Skeletal muscle tissue (tissue), 4 donors: Measurements from ENCODE around the gene CKAP4. TPM values are rescaled to one million over a fixed set of nuclear protein-coding genes. Genes with fewer than 3 reads are reported as not detected.
A peak's percentile ranks its signal among the peaks of the same experiment; 100 is the strongest.

ENCODE experiments used
- H3K27ac ChIP-seq: one replicate; pipeline ENCODE4 v1.7.0; 2013; ENCODE audit warnings: mild to moderate bottlenecking, low read depth, low read length, inconsistent platforms
- H3K27me3 ChIP-seq, 3 donors: one replicate each; pipeline ENCODE4 v1.7.0; 2013; ENCODE audit warnings: low read length in 3 of 3; ENCODE audit not compliant: control insufficient read depth in 3 of 3, insufficient read depth in 3 of 3
- H3K36me3 ChIP-seq, 3 donors: one replicate each; pipeline ENCODE4 v1.7.0; 2013; ENCODE audit warnings: low read length in 3 of 3; ENCODE audit not compliant: control insufficient read depth in 3 of 3, insufficient read depth in 3 of 3
- H3K4me1 ChIP-seq, 3 donors: one replicate each; pipeline ENCODE4 v1.7.0; 2013; ENCODE audit warnings: low read length in 3 of 3, mild to moderate bottlenecking in 3 of 3; ENCODE audit not compliant: control insufficient read depth in 3 of 3, insufficient read depth in 3 of 3
- H3K4me3 ChIP-seq, 3 donors: one replicate each; pipeline ENCODE4 v1.7.0; 2013; ENCODE audit warnings: low read length in 3 of 3
- H3K9ac ChIP-seq, 3 donors: one replicate each; pipeline ENCODE4 v1.7.0; 2013; ENCODE audit warnings: low read length in 3 of 3, mild to moderate bottlenecking in 3 of 3, moderate library complexity in 2 of 3, low read depth in 1 of 3
- H3K9me3 ChIP-seq, 3 donors: one replicate each; pipeline ENCODE4 v1.7.0; 2013; ENCODE audit warnings: low read length in 3 of 3; ENCODE audit not compliant: control insufficient read depth in 3 of 3
- total RNA-seq: library from RNA; depleted of rRNA; stranded (reverse); fragments of >200 nt; gene quantifications from one replicate; pipeline ENCODE4 v1.2.3, GENCODE V29; 2014
- donor health status: Osteomylitis.

The CKAP4 gene
- total RNA-seq, 1 donor from 2014 or later, result 36.0 TPM

DNA sequence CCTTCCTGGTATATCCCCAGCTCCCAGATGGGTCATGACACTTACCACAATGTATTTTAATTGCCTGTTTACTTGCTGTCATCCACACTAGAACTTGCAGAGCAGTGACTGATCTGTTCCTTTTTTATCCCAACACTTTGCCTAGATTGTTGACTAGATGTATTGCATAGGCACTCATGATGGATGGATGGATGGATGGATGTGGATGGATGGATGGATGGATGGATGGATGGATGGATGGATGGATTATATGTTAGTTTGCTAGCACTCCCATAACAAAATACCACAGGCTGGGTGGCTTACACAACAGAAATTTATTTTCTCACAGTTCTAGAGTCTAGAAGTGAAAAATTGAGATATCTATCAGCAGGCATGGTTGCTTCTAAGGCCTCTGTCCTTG is 8.7 kb upstream of the CKAP4 start:
- Histone ChIP-seq H3K27ac (no peak overlapping the region), H3K36me3 (no peaks in the 10 kb centered on the region), H3K4me3 (no peak overlapping the region), H3K27me3 (peaks cover 0 to 2% (median 0%) of the 10 kb centered on the region in 3 donors), H3K9ac (no peak overlapping the region), H3K4me1 (peaks cover 0 to 6% (median 5%) of the 10 kb centered on the region in 3 donors), H3K9me3 (no peaks in the 10 kb centered on the region)

DNA sequence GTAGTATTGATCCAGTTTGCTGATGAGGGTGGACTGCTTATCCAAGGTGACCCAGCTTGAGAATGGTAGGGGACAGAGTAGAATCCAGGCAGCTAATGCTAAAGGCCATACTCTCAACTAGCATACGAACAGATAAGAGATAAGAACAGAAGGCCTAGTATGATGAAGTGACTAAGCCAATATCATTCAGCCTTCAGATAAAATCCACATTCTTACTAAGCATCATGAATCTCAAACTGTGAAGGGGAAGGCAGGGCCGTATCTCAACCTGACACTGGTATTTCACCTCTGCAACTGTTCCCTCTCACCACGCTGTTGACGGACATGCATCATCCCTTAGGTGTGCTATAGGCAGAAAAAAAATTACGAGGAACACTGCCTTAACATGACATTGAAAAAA is 8.1 kb upstream of the CKAP4 start:
- peaks cover 0 to 2% (median 0%) of the 10 kb centered on the region in 3 donors for H3K27me3 ChIP-seq
- H3K36me3 ChIP-seq, result no peaks in the 10 kb centered on the region
- no peak overlapping the region for H3K27ac ChIP-seq
- H3K9me3 ChIP-seq, result no peaks in the 10 kb centered on the region
- H3K4me3 ChIP-seq, result no peak overlapping the region
- H3K4me1 ChIP-seq, result peaks cover 0 to 6% (median 5%) of the 10 kb centered on the region in 3 donors
- H3K9ac ChIP-seq, result no peak overlapping the region

DNA sequence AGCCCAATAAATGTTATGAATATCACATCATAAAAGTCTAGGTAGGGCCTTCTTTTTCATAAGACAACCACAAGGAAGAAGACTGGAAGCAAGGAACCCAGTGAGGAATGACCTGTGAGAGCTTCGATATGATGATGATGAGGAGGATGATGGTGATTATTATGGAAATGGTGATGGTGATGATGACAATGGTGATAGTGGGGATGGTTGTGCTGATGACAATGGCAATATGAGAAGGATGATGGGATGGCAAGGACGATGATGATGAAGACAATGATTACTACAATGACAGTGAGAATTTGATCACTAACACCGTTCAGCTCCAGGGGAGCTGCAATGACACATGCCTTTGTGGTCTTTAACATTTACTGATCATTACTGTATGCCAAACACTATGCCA is 7.7 kb upstream of the CKAP4 start:
- no peaks in the 10 kb centered on the region for H3K9me3 ChIP-seq
- H3K36me3 ChIP-seq, result no peaks in the 10 kb centered on the region
- no peak overlapping the region for H3K4me3 ChIP-seq
- no peak overlapping the region for H3K9ac ChIP-seq
- peaks cover 0 to 2% (median 0%) of the 10 kb centered on the region in 3 donors for H3K27me3 ChIP-seq
- H3K4me1 ChIP-seq, result peaks cover 0 to 6% (median 5%) of the 10 kb centered on the region in 3 donors
- H3K27ac ChIP-seq, result no peak overlapping the region

DNA sequence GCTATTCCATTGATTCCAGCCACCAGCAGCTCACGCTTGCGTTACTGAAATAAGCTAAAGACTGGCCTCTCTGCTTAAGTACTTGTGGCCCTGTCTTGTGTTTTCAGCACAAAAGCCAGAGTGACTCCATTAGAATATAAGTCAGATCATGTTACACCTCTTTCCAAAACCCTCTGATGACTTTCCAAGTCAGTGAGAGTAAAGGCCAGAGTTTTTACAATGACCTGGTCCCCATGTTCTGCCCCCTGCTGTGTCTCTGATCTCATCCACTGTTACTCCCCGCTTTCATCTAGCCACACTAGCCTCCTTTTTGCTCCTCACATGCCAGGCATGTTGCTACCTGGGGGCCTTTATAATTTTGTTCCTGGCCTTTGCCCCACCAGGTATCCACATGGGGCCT is 6.9 kb upstream of the CKAP4 start:
- H3K9ac ChIP-seq, result no peak overlapping the region
- H3K4me1 ChIP-seq, result peaks cover 0 to 6% (median 5%) of the 10 kb centered on the region in 3 donors
- peaks cover 0 to 2% (median 0%) of the 10 kb centered on the region in 3 donors for H3K27me3 ChIP-seq
- no peaks in the 10 kb centered on the region for H3K36me3 ChIP-seq
- H3K27ac ChIP-seq, result no peak overlapping the region
- no peak overlapping the region for H3K4me3 ChIP-seq
- H3K9me3 ChIP-seq, result no peaks in the 10 kb centered on the region

DNA sequence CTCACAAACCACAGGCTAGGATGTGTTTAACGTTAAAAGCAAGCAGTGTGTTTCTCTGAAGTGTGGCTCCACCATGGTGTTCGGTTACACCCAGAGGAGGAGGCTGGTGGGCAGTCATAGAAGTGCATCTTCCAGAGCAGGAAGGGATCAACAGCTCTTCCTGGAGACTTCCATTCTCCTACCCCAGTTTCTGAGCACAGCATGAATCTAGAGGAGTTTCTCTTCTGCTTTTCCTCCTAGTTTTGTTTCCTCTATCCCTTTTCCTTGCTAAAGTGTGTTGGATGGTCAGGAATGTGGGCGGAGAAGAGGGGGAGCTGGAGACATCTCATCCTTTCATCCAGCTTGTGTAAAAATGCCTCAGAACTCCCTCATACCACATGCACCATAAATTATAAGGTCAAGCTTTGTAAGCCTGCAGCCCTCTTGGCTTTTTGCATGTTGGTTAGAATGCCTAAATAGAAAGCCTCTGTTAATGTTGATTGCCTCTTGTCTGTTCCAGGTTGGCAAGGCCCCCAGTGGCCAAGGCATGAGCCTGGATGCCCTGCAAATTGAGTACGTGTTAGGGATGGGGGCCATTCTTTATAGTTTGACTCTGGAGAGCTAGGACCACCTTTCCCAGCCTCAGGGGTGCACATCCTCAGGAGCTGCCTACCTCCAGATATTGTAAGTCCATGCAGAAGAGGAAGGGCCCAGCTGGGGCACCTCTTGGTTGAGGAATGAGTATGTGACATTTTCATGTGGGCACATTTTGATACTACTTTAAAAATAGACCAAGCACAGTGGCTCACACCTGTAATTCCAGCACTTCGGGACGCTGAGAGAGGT is 4.0 kb upstream of the CKAP4 start:
- Histone ChIP-seq H3K27ac (no peak overlapping the region), H3K4me1 (peaks cover 3 to 21% (median 14%) of the 10 kb centered on the region in 3 donors), H3K4me3 (no peak overlapping the region), H3K9me3 (no peaks in the 10 kb centered on the region), H3K36me3 (no peaks in the 10 kb centered on the region), H3K9ac (no peak overlapping the region), H3K27me3 (no peaks in the 10 kb centered on the region)

DNA sequence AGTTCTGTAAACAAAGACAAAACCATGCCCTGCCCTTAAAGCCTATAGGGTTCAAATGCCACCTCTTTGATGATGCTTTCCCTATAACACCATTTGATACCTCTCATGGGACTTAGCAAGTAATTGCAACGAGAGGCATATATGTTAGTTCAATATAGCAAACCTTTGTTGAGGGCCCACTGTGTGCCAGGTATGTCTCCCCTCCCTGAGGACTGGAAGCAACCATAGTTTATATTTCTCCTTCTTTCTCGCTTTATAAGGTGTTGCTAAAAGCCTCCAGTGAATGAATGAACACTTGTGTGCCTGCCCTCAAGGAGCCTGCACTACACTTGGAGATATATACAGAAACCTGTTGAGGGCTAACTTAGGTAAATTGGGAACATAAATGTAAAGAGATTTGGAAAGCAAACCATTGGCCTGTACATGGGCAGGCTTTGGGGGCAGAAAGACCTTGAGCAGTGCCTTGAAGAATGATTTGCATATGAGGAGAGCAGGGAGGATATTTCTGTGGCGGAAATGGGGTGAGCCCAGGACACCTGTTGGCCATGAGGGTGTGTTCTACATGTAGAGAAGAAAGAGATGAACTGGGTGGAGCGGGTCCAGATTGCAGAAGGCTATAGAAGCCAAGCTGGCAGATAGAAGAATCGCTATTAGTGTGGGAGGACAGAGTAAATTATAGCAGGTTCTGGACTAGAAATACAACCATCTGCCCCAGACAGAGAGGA is 1.8 kb upstream of the CKAP4 start:
- Histone ChIP-seq H3K4me1 (peaks cover 19 to 37% (median 28%) of the 10 kb centered on the region in 3 donors), H3K9me3 (no peaks in the 10 kb centered on the region), H3K9ac (peak overlapping the region in 1 of 3 donors; percentile 81), H3K36me3 (peaks cover 0 to 3% (median 0%) of the 10 kb centered on the region in 3 donors), H3K27me3 (no peaks in the 10 kb centered on the region), H3K4me3 (peak overlapping the region in 1 of 3 donors; percentile 73), H3K27ac (no peak overlapping the region)

DNA sequence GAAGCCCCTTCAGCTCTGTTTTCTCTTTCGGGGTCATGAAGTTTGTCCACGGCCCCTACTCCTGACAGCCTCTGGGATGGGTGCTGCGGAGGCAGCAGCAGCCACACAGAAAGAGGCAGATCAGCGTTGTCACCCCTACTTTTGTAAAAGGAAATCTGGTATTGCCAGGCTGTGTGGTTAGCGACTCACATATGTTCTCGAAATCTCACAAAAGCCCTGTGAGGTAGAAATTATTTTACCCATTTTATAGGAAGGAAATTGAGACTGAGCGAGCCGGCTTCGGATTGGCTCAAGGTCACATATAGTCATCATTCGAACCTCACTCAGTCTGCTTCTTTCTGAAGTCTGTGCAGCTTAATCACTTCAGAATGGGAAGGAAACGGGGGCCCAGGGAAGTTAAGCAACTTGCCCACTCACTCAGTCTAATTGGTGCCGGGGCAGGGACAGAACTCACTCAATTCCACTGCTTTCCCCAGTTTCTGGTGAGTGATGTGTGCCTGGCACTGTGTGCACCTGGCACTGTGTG is 1.1 kb upstream of the CKAP4 start:
- Histone ChIP-seq H3K36me3 (peaks cover 0 to 3% (median 2%) of the 10 kb centered on the region in 3 donors), H3K27me3 (no peaks in the 10 kb centered on the region), H3K27ac (peak overlapping the region; percentile 88), H3K9ac (peak overlapping the region; percentile 25 to 81 (median 81)), H3K4me3 (peak overlapping the region; percentile 59 to 79 (median 73)), H3K4me1 (peaks cover 19 to 35% (median 27%) of the 10 kb centered on the region in 3 donors), H3K9me3 (no peaks in the 10 kb centered on the region)

DNA sequence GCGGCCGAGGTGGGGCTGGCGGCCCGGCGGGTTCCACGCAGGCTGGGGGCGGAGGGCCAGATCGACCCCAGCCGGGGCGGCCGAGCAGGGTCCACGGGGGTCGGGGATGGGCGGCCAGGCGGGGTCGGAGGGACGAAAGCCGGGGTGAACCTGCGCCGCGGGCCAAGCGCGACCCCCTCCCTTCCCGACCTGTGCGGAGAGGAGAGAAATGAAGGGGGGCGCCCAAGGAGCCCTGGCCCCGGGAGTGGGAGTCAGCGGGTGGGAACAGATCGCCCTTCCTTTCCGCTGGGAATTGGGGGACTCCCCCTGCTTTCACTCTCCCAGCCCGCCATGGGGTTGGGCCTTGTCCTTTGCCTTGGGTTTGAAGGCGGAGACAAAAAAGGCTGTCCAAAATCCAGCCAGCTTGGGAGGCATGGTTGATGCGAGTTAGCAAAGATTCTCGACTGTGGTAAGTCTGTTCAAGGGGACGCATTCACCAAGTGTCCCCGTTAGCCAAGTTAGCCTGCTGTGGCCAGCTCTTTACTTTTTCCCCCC is 559 bp upstream of the CKAP4 start:
- Histone ChIP-seq H3K9me3 (no peaks in the 10 kb centered on the region), H3K4me3 (peak overlapping the region; percentile 59 to 79 (median 73)), H3K27me3 (no peaks in the 10 kb centered on the region), H3K9ac (peak overlapping the region; percentile 25 to 81 (median 81)), H3K4me1 (peaks cover 23 to 39% (median 33%) of the 10 kb centered on the region in 3 donors), H3K27ac (peak overlapping the region; percentile 88), H3K36me3 (peaks cover 0 to 3% (median 3%) of the 10 kb centered on the region in 3 donors)

DNA sequence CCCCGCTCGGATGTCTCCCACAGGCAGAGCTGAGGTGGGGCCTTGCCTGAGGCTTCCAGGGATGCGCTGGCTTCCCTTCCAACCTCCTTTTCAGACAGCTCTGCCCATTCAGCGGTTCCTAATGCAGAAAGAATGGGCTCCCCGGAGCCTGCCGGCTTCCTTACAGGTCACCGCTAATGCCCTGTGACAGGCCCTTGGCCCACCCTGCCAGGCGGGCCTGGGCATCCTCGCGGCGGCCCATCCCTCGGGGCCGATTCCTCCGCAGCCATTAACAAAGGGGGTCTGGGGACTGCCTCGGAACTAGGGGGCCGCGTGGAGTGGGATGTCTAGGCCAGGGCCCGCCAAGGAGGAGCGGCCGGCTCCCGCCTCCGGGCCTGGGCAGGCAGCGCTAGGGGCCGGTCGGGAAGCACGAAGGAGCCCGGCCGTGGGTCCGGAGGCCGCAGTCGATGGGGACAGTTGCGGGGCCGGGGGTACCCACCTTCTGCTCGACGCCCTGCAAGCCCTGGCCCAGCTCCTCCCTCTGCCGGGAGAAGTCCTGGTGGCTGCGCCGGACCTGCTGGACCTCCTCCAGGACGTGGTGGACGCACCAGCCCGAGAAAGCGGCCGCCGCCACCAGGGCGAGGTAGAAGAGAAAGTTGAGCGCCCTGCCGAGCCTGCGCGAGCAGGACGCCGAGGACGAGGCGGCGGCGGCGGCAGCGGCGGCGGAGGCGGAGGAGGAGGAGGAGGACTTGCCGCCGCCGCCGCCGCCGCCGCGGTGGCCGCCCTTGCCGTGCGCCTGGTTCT is 738 bp downstream of the CKAP4 start:
- no peaks in the 10 kb centered on the region for H3K27me3 ChIP-seq
- peak overlapping the region; percentile 80 for H3K27ac ChIP-seq
- H3K9me3 ChIP-seq, result no peaks in the 10 kb centered on the region
- peaks cover 3 to 9% (median 4%) of the 10 kb centered on the region in 3 donors for H3K36me3 ChIP-seq
- peaks cover 23 to 49% (median 36%) of the 10 kb centered on the region in 3 donors for H3K4me1 ChIP-seq
- H3K4me3 ChIP-seq, result peak overlapping the region; percentile 64 to 83 (median 79)
- peak overlapping the region; percentile 67 to 89 (median 89) for H3K9ac ChIP-seq
